Right atrium auricular region (tissue), 2 donors: Measurements from ENCODE around the gene TMEM255B. TPM values are rescaled to one million over a fixed set of nuclear protein-coding genes. Genes with fewer than 3 reads are reported as not detected.

Experiments used
- DNase-seq: peaks from one replicate; pipeline ENCODE4 v3.0.0-alpha.2; 2019; ENCODE audit warnings: low spot score
- H3K27ac ChIP-seq, 2 donors: fragments of 200-600 bp; sonication (generic); 1 replicate in 1 of 2; 2 replicates in 1 of 2; pipeline ENCODE4 v1.5.1; 2016 to 2019
- H3K27me3 ChIP-seq, 2 donors: fragments of 200-600 bp; sonication (generic); one replicate each; pipeline versions ENCODE4 v1.5.1 to v1.6.0; 2017 to 2019
- H3K36me3 ChIP-seq: fragments of 200-600 bp; sonication (generic); one replicate; pipeline ENCODE4 v1.5.1; 2016
- H3K4me1 ChIP-seq, 2 donors: fragments of 200-600 bp; sonication (generic); one replicate each; pipeline versions ENCODE4 v1.5.1 to v1.6.0; 2017 to 2019
- H3K4me3 ChIP-seq, 2 donors: fragments of 200-600 bp; sonication (generic); 1 replicate in 1 of 2; 2 replicates in 1 of 2; pipeline ENCODE4 v1.5.1; 2017 to 2019; ENCODE audit warnings: mild to moderate bottlenecking in 1 of 2, moderate library complexity in 1 of 2
- H3K9me3 ChIP-seq, 2 donors: fragments of 200-600 bp; sonication (generic); one replicate each; pipeline ENCODE4 v1.5.1; 2019
- total RNA-seq, 2 donors: library from RNA; depleted of rRNA; stranded (reverse); fragments of >200 nt; gene quantifications; one replicate each; pipeline ENCODE4 v1.1.0, GENCODE V29; 2016
- TF ChIP-seq, protein P1 (sequence below), 2 donors: fragments of 200-600 bp; sonication (generic); IDR thresholded peaks; one replicate each; pipeline ENCODE4 v1.5.1; 2019; ENCODE audit warnings: antibody characterized with exemption in 2 of 2

The TMEM255B gene
- total RNA-seq, 2 donors from 2014 or later, result 5.2 to 6.0 TPM

DNA sequence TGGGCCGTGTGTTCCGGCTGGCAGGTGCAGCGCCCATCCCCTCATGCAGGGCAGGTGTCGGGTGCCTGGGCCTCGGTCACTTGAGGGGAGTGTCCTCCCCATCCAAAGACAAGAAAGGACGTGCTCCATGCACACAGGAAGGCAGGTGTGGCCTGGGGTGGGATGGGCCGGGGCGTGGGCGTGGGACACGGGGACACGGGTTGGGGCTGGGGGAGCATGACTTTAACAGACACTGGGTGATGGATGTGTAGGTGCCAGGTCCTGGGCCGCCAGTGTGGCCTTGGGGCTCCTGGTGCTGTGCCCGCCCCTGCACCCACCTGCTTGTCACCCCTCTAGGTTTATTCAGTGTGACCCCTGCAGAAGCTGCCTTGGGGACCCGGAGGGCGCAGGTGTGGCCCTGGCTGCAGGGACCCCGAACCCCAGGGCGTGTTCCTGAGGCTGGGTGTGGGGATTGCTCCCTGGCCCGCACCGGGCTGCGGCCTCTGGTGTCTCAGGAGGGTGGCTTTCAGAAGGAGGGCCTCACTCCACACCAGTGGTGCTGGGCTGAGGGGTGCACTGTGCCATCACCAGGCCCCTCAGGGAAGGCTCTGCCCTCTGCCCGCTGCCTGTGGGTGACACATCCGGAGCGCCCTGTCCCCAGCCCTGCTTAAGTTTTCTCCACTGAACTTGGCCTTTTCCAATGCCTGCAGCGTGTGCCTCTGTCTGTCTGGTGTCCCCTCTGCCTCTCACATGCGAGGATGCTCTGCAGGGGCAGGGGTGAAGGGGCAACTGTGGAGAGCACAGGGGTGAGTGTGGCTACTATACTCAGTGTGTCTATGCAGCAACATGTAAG is 5.2 kb downstream of the TMEM255B start:
- Histone ChIP-seq H3K4me1 (peaks cover 0 to 6% of the 10 kb centered on the region in 2 donors), H3K36me3 (no peaks in the 10 kb centered on the region), H3K4me3 (no peak overlapping the region), H3K27ac (no peak overlapping the region), H3K9me3 (no peaks in the 10 kb centered on the region), H3K27me3 (no peaks in the 10 kb centered on the region)
- TF ChIP-seq, protein P1, sequence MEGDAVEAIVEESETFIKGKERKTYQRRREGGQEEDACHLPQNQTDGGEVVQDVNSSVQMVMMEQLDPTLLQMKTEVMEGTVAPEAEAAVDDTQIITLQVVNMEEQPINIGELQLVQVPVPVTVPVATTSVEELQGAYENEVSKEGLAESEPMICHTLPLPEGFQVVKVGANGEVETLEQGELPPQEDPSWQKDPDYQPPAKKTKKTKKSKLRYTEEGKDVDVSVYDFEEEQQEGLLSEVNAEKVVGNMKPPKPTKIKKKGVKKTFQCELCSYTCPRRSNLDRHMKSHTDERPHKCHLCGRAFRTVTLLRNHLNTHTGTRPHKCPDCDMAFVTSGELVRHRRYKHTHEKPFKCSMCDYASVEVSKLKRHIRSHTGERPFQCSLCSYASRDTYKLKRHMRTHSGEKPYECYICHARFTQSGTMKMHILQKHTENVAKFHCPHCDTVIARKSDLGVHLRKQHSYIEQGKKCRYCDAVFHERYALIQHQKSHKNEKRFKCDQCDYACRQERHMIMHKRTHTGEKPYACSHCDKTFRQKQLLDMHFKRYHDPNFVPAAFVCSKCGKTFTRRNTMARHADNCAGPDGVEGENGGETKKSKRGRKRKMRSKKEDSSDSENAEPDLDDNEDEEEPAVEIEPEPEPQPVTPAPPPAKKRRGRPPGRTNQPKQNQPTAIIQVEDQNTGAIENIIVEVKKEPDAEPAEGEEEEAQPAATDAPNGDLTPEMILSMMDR (IDR thresholded peaks at IDR 0.05), result no peak
- no peak for DNase-seq

DNA sequence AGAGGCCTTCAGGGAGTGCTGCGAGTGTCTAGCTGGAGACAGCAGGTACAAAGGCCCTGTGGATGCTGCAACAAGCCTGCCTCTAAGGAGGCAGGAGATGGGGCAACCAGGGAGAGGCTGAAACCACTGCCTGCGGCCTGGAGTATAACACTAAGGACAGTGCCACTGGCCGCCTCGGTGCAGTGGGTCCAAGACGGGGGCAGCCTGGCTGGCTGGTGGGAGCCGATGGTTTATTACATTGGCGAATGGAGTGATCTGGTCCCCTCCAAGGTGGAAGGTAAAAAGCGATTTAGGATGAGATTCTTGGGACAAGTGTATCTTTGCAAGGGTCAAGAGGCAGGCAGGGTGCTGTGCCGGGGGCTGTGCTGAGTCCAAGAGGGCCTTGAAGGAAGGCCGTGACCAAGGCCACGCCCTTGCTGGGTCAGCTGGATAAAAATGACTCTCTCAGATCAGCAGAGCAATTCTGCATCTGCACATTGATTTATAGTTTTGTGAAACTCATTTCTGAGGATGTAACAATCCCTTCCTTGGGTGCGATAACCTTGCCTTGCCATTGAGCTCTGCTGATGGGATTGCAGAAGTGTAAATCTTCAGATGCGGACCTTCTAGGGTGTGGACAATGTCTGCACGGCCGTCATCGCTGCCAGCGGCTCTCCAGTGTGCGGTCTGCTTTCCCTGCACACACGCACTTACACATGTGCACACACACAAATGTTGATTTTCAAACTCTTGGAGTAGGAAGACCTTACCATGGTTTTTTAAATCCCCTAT is 6.0 kb downstream of the TMEM255B start:
- no peak for DNase-seq

DNA sequence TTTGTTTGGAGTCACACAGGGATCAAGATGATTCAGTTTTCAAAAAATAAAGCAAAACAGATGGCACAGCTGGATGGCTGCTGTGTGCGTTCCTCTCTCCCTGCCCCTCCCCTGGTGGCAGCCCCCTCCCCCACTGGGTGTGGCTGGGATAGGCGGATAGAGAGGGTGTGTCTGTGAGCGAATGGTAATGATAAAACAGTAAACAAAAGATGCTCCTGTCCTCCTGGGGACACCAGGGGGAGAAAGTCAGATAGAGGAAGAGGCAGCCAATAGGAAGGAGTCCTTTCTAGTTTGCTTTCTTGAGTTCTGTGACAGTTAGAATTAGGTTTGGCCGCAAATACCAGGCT is 6.5 kb downstream of the TMEM255B start:
- no peaks in the 10 kb centered on the region for H3K4me1 ChIP-seq
- TF ChIP-seq, protein P1 (IDR thresholded peaks at IDR 0.05), result no peak
- no peaks in the 10 kb centered on the region for H3K27me3 ChIP-seq
- no peaks in the 10 kb centered on the region for H3K36me3 ChIP-seq
- H3K9me3 ChIP-seq, result no peaks in the 10 kb centered on the region
- H3K4me3 ChIP-seq, result no peak overlapping the region
- no peak overlapping the region for H3K27ac ChIP-seq
- DNase-seq, result no peak

More for the DNA sequence above, 6.0 kb downstream of the TMEM255B start:
- Histone ChIP-seq H3K27me3 (no peaks in the 10 kb centered on the region), H3K4me3 (no peak overlapping the region), H3K36me3 (no peaks in the 10 kb centered on the region), H3K4me1 (peaks cover 0 to 2% of the 10 kb centered on the region in 2 donors), H3K9me3 (no peaks in the 10 kb centered on the region), H3K27ac (no peak overlapping the region)
- TF ChIP-seq, protein P1 (IDR thresholded peaks at IDR 0.05), result no peak

DNA sequence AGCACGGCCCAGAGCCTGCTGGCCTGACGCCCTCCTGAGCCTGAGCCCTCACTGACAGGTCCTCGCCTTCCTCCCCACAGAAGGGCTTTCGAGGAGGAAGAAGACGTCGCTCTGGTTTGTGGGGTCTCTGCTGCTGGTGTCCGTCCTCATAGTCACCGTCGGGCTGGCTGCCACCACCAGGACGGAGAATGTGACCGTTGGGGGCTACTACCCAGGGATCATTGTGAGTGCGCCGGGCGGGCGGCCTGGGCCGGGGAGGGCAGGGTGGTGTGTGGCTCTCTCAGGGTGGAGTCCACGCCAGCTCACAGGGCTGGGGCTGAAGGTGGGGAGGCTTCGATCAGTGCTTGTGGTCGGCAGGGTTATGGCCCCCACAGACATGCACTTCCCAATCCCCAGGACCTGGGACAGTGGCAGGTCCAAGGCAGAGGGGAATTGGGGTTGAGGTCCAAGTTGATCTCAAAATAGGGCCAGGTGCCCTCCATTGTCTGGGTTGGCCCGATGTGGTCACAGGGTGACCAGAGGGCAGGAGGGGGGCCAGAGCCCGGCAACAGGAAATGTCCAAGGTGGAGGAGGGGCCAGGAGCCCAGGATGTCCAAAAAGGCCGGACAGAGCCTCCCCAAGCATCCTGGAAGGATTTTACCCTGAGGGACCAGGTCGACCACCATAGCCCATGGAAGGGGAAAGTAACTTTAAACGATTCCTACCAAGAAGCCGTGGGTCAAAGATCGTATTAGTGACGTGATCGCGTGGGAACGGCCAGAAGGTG is 7.2 kb downstream of the TMEM255B start:
- Histone ChIP-seq H3K4me3 (no peak overlapping the region), H3K27me3 (no peaks in the 10 kb centered on the region), H3K4me1 (no peaks in the 10 kb centered on the region), H3K27ac (no peak overlapping the region), H3K9me3 (no peaks in the 10 kb centered on the region), H3K36me3 (no peaks in the 10 kb centered on the region)
- DNase-seq, result no peak
- TF ChIP-seq, protein P1 (IDR thresholded peaks at IDR 0.05), result no peak

DNA sequence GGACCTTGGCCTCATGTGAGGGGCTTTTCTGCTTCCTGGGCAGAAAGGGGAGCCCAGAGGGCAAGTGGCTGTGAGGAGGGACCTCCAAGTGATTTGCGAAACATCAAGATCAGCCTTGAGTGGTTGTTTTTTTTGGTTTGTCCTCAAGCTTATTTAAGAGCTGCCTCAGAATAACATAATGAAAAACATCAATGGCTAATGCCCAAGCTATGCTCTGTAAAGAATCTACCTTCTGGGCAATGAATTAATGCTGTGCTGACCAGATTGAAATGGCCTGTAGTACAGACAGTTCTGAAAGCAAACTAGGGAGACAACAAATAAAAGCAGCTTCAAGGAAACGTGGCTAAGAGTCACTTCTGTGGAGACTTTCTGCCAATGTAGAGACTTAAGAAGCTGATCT is 8.3 kb downstream of the TMEM255B start:
- TF ChIP-seq, protein P1 (IDR thresholded peaks at IDR 0.05), result no peak
- H3K4me3 ChIP-seq, result no peak overlapping the region

More for the DNA sequence above, 8.3 kb downstream of the TMEM255B start:
- H3K36me3 ChIP-seq, result no peaks in the 10 kb centered on the region
- H3K9me3 ChIP-seq, result no peaks in the 10 kb centered on the region
- no peak for DNase-seq
- H3K27ac ChIP-seq, result no peak overlapping the region
- no peaks in the 10 kb centered on the region for H3K27me3 ChIP-seq
- H3K4me1 ChIP-seq, result no peaks in the 10 kb centered on the region
